ENCODE measurements around the gene TSPAN15.
"Not testable (repeated sequence)": the region's sequence is repeated elsewhere in the genome, so short reads cannot be mapped to it uniquely, and the experiment has no call there.

The TSPAN15 gene

GRCh38 chr10:69484736-69485135 lies 33.5 kb downstream of the TSPAN15 start:
- TF ChIP-seq CTCF (IDR thresholded peaks at IDR 0.05; ENCODE audit: insufficient read depth, low read depth, low read length, missing control alignments): no peak
- no peak overlapping the region for H3K4me3 ChIP-seq (ENCODE audit: low read length)
- peak; percentile 30 for DNase-seq (ENCODE audit: low read depth)

GRCh38 chr10:69486922-69487730 lies 35.9 kb downstream of the TSPAN15 start:
- no peak for TF ChIP-seq CTCF (IDR thresholded peaks at IDR 0.05; ENCODE audit: insufficient read depth, low read depth, low read length, missing control alignments)
- no peak overlapping the region for H3K4me3 ChIP-seq (ENCODE audit: low read length)
- peak; percentile 88 for DNase-seq (ENCODE audit: low read depth)

- not testable (repeated sequence) for DNase-seq (ENCODE audit: low read depth); H3K4me3 ChIP-seq (ENCODE audit: low read length)
These were observed 37.0 kb downstream of the TSPAN15 start for GRCh38 chr10:69488149-69488844.

- H3K4me3 ChIP-seq (ENCODE audit: low read length); DNase-seq (ENCODE audit: low read depth): not testable (repeated sequence)
These were observed 37.6 kb downstream of the TSPAN15 start for GRCh38 chr10:69488856-69489255.

GRCh38 chr10:69489506-69490090 lies 38.3 kb downstream of the TSPAN15 start:
- DNase-seq (ENCODE audit: low read depth): no peak
- H3K4me3 ChIP-seq (ENCODE audit: low read length): no peak overlapping the region
- no peak for TF ChIP-seq CTCF (IDR thresholded peaks at IDR 0.05; ENCODE audit: insufficient read depth, low read depth, low read length, missing control alignments)

- no peak overlapping the region for H3K4me3 ChIP-seq (ENCODE audit: low read length)
- no peak for DNase-seq (ENCODE audit: low read depth)
- no peak for TF ChIP-seq CTCF (IDR thresholded peaks at IDR 0.05; ENCODE audit: insufficient read depth, low read depth, low read length, missing control alignments)
These were observed 39.6 kb downstream of the TSPAN15 start for GRCh38 chr10:69490876-69491275.

- H3K4me3 ChIP-seq (ENCODE audit: low read length): no peak overlapping the region
- no peak for DNase-seq (ENCODE audit: low read depth)
- TF ChIP-seq CTCF (IDR thresholded peaks at IDR 0.05; ENCODE audit: insufficient read depth, low read depth, low read length, missing control alignments): no peak
These were observed 40.3 kb downstream of the TSPAN15 start for GRCh38 chr10:69491611-69492010.

Measured in epithelial cell of esophagus (primary cell).